Keratinocyte (primary cell): ENCODE results near the gene WDFY2. TPM values are rescaled to one million over a fixed set of nuclear protein-coding genes. Genes with fewer than 3 reads are reported as not detected.
A peak's percentile ranks its signal among the peaks of the same experiment; 100 is the strongest.

Source experiments
- DNase-seq: peaks from one replicate; pipeline ENCODE4 v3.0.0-alpha.2; 2011; ENCODE audit warnings: low read depth, missing footprints, low spot score
- FAIRE-seq: peaks from 2 replicates; lab custom pipeline; 2011; peaks lifted over from hg19 to GRCh38; lab: Jason Lieb, UNC
- H2AFZ ChIP-seq: 2 replicates; pipeline ENCODE4 v1.6.0; 2012; ENCODE audit warnings: low read length, control low read depth, inconsistent platforms; ENCODE audit not compliant: control insufficient read depth
- H3K27ac ChIP-seq: 2 replicates; pipeline ENCODE4 v1.5.1; 2011; ENCODE audit warnings: low read length; ENCODE audit not compliant: control insufficient read depth, insufficient read depth
- H3K27me3 ChIP-seq: 3 replicates; pipeline ENCODE4 v1.6.0; 2011; ENCODE audit warnings: low read length; ENCODE audit not compliant: control insufficient read depth, insufficient read depth; ENCODE audit errors: extremely low read depth
- H3K36me3 ChIP-seq, 2 experiments: 2 replicates in 1 of 2; 3 replicates in 1 of 2; pipeline ENCODE4 v1.5.1; 2011; ENCODE audit warnings: low read length in 2 of 2, mild to moderate bottlenecking in 1 of 2; ENCODE audit not compliant: control insufficient read depth in 2 of 2, insufficient read depth in 2 of 2; ENCODE audit errors: extremely low read depth in 1 of 2
- H3K4me1 ChIP-seq: 3 replicates; pipeline ENCODE4 v1.5.1; 2011; ENCODE audit warnings: low read length; ENCODE audit not compliant: control insufficient read depth, insufficient read depth; ENCODE audit errors: extremely low read depth
- H3K4me2 ChIP-seq: 3 replicates; pipeline ENCODE4 v1.6.0; 2011; ENCODE audit warnings: low read depth, low read length; ENCODE audit not compliant: control insufficient read depth, insufficient read depth; ENCODE audit errors: extremely low read depth
- H3K4me3 ChIP-seq, 3 experiments: fragments of 200-600 bp in 1 of 3; sonication (generic) in 1 of 3; 2 replicates in 2 of 3; 3 replicates in 1 of 3; pipeline ENCODE4 v1.5.1; 2011 to 2016; ENCODE audit warnings: low read length in 3 of 3, mild to moderate bottlenecking in 3 of 3, control low read depth in 2 of 3, inconsistent platforms in 1 of 3, low read depth in 1 of 3, mixed read lengths in 1 of 3, mixed run types in 1 of 3, moderate library complexity in 1 of 3; ENCODE audit not compliant: control insufficient read depth in 2 of 3, insufficient read depth in 2 of 3; ENCODE audit errors: extremely low read depth in 1 of 3
- H3K79me2 ChIP-seq: 2 replicates; pipeline ENCODE4 v1.6.0; 2012; ENCODE audit warnings: low read length; ENCODE audit not compliant: control insufficient read depth, insufficient read depth
- H3K9ac ChIP-seq: 3 replicates; pipeline ENCODE4 v1.6.0; 2011; ENCODE audit warnings: low read length; ENCODE audit not compliant: control insufficient read depth, insufficient read depth; ENCODE audit errors: extremely low read depth
- H3K9me1 ChIP-seq: 3 replicates; pipeline ENCODE4 v1.6.0; 2011; ENCODE audit warnings: low read length; ENCODE audit not compliant: control insufficient read depth, insufficient read depth; ENCODE audit errors: extremely low read depth
- H3K9me3 ChIP-seq: 2 replicates; pipeline ENCODE4 v1.5.1; 2012; ENCODE audit warnings: low read depth, low read length; ENCODE audit not compliant: control insufficient read depth
- H4K20me1 ChIP-seq: 3 replicates; pipeline ENCODE4 v1.6.0; 2011; ENCODE audit warnings: low read length; ENCODE audit not compliant: control insufficient read depth, insufficient read depth; ENCODE audit errors: extremely low read depth
- EZH2 ChIP-seq: IDR thresholded peaks from one replicate; pipeline ENCODE4 v1.6.1; 2012; ENCODE audit warnings: inconsistent platforms, mild to moderate bottlenecking, low read length, moderate library complexity
- dilution Hi-C: fragments of 300-500 bp; cut with MboI; formaldehyde crosslinking; loops from one replicate; pipeline ENCODE4 v1.7.0; 2020; ENCODE audit warnings: low sequenced_read_pairs; ENCODE audit not compliant: extremely low pct_ligation_motif_present
- polyA plus RNA-seq, 5 experiments: library from polyadenylated mRNA; depleted of rRNA in 3 of 5; stranded (reverse) in 3 of 5; stranded (forward) in 1 of 5; unstranded in 1 of 5; fragments of >200 nt; gene quantifications; 1 replicate in 1 of 5; 2 replicates in 3 of 5; 3 replicates in 1 of 5; pipeline versions ENCODE4 v1.2.1 to v1.2.3, GENCODE V29; 2011 to 2012; ENCODE audit warnings: missing spikeins in 2 of 5, low read depth in 1 of 5, low replicate concordance in 1 of 5
- TF ChIP-seq, protein P1 (sequence below), 3 experiments: IDR thresholded peaks in 1 of 3; conservative IDR thresholded peaks in 1 of 3; optimal IDR thresholded peaks in 1 of 3; 2 replicates in 2 of 3; 3 replicates in 1 of 3; pipeline versions ENCODE3 to v1.5.1; 2011; ENCODE audit warnings: low read length in 3 of 3, mild to moderate bottlenecking in 3 of 3, moderate library complexity in 2 of 3, control low read depth in 1 of 3, inconsistent platforms in 1 of 3; ENCODE audit not compliant: insufficient read depth in 2 of 3; ENCODE audit errors: extremely low read depth in 1 of 3

The WDFY2 gene
- polyA plus RNA-seq, 1 donor (not counting 4 experiments of a cell fraction or from before 2014, with no cell fraction given): 18.6 TPM

DNA sequence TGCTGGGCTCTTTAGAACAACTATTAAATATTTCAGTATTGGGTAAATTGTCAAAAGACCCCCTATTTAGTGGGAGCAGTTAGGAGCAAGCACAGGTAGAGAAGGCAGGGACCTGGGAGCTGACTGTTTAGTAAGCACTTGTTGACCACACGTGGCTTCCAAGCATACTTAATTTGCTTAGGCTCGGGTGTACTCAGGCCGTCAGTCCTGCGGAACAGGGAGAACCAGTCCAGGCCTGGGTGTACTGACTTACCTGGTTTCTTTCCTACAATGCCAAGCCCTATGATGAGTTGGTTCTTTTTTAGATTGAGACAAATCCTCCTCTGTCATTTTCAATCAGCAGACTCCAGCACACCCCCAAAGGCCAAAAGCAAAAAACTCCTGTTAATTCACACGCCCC, 90.0 kb downstream of the WDFY2 start:
- H3K9me3 ChIP-seq: no peaks in the 10 kb centered on the region
- H3K9me1 ChIP-seq: no peaks in the 10 kb centered on the region
- peak overlapping the region; percentile 57 for H3K9ac ChIP-seq
- no peaks in the 10 kb centered on the region for H4K20me1 ChIP-seq
- no peaks in the 10 kb centered on the region for H3K27me3 ChIP-seq
- H3K4me3 ChIP-seq: peak overlapping the region in 1 of 3 experiments; percentile 34
- no peak overlapping the region for H2AFZ ChIP-seq
- FAIRE-seq (peak; percentile 96), DNase-seq (peak; percentile 67)
- H3K4me1 ChIP-seq: peaks cover 31% of the 10 kb centered on the region
- TF ChIP-seq, protein P1, sequence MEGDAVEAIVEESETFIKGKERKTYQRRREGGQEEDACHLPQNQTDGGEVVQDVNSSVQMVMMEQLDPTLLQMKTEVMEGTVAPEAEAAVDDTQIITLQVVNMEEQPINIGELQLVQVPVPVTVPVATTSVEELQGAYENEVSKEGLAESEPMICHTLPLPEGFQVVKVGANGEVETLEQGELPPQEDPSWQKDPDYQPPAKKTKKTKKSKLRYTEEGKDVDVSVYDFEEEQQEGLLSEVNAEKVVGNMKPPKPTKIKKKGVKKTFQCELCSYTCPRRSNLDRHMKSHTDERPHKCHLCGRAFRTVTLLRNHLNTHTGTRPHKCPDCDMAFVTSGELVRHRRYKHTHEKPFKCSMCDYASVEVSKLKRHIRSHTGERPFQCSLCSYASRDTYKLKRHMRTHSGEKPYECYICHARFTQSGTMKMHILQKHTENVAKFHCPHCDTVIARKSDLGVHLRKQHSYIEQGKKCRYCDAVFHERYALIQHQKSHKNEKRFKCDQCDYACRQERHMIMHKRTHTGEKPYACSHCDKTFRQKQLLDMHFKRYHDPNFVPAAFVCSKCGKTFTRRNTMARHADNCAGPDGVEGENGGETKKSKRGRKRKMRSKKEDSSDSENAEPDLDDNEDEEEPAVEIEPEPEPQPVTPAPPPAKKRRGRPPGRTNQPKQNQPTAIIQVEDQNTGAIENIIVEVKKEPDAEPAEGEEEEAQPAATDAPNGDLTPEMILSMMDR (optimal IDR thresholded peaks at IDR 0.05 in 1 of 3, IDR thresholded peaks at IDR 0.05 in 1 of 3, conservative IDR thresholded peaks at IDR 0.05 in 1 of 3; ENCODE audit: extremely low read depth in 1 of 3, insufficient read depth in 2 of 3, low read length in 3 of 3): no peak
- TF ChIP-seq EZH2: no peak
- H3K36me3 ChIP-seq: peaks cover 4 to 6% of the 10 kb centered on the region in 2 experiments
- H3K27ac ChIP-seq: peak overlapping the region; percentile 86
- H3K4me2 ChIP-seq: peak overlapping the region; percentile 72
- peaks cover 70% of the 10 kb centered on the region for H3K79me2 ChIP-seq
- dilution Hi-C loops: no loop called here

- FAIRE-seq (peak; percentile 99), DNase-seq (peak; percentile 45)
- Histone ChIP-seq H3K9me1 (no peaks in the 10 kb centered on the region), H3K4me3 (peak overlapping the region in 2 of 3 experiments; percentile 34 to 35), H3K9me3 (no peaks in the 10 kb centered on the region), H2AFZ (no peak overlapping the region), H3K4me2 (peak overlapping the region; percentile 72), H4K20me1 (no peaks in the 10 kb centered on the region), H3K79me2 (peaks cover 68% of the 10 kb centered on the region), H3K27ac (peak overlapping the region; percentile 86), H3K36me3 (peaks cover 6 to 8% of the 10 kb centered on the region in 2 experiments), H3K27me3 (no peaks in the 10 kb centered on the region), H3K9ac (peak overlapping the region; percentile 57), H3K4me1 (peaks cover 33% of the 10 kb centered on the region)
- TF ChIP-seq, protein P1 (optimal IDR thresholded peaks at IDR 0.05 in 1 of 3, IDR thresholded peaks at IDR 0.05 in 1 of 3, conservative IDR thresholded peaks at IDR 0.05 in 1 of 3; ENCODE audit: extremely low read depth in 1 of 3, insufficient read depth in 2 of 3, low read length in 3 of 3): no peak
- no peak for TF ChIP-seq EZH2
- dilution Hi-C loops: no loop called here
Observed at GRCh38 chr13:51675385-51675784, 91.1 kb downstream of the WDFY2 start.
